Measurements from ENCODE around the gene STARD7. TPM values are rescaled to one million over a fixed set of nuclear protein-coding genes. Genes with fewer than 3 reads are reported as not detected.
"Not testable (repeated sequence)": the region's sequence is repeated elsewhere in the genome, so short reads cannot be mapped to it uniquely, and the experiment has no call there.

STARD7 gene
- total RNA-seq, 4 donors from 2014 or later: 116 to 149 (median 125) TPM

- ATAC-seq (ENCODE audit: low FRiP score): no peak
- no peak for DNase-seq (ENCODE audit: low spot score)
- no peak for TF ChIP-seq CTCF (IDR thresholded peaks at IDR 0.05)
These were observed 29.6 kb upstream of the STARD7 start for GRCh38 chr2:96238266-96238665.

GRCh38 chr2:96236882-96237281 is 28.3 kb upstream of the STARD7 start:
- no peak for TF ChIP-seq CTCF (IDR thresholded peaks at IDR 0.05)
- DNase-seq (ENCODE audit: low spot score): no peak
- no peak for ATAC-seq (ENCODE audit: low FRiP score)

DNA sequence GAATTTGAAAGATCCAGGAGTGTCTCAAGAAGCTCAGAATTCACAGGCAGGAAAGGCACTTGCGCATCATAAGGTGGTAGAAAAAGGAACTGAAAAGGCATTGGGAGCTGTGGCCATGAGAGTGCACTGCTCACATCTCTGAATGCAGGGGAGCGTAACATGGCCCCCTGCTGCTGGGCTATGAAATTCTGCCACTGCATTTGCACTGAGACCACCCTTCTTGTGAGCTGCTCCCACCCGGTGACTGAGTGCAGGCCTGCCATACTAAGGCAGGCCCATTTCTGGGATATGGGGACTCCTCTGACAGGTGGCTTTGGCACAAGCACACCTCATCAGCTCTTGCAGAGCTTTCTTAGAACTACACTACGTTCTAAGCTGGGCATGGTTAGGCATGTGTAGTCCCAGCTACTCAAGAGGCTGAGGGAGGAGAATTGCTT is 25.3 kb upstream of the STARD7 start:
- TF ChIP-seq CTCF (IDR thresholded peaks at IDR 0.05): no peak
- ATAC-seq (ENCODE audit: low FRiP score) (no peak), DNase-seq (ENCODE audit: low spot score) (no peak)

DNA sequence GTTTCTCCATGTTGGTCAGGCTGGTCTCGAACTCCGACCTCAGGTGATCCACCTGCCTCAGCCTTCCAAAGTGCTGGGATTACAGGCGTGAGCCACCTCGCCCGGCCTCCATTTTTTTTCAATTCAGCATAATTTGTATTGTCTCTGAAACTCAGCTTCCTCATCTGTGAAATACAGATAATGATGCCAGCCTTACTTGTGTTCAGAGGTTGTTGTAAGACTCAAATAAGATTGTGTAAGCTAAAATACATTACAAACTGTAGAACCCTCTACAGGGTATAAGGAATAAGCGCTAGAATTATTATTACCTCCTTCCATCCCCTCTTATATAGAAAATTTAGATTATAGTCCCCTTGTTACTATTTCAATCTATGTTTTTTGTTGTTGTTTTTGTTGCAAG is 24.8 kb upstream of the STARD7 start:
- no peak for ATAC-seq (ENCODE audit: low FRiP score)
- TF ChIP-seq CTCF (IDR thresholded peaks at IDR 0.05): no peak
- DNase-seq (ENCODE audit: low spot score): no peak

GRCh38 chr2:96231316-96231715 is 22.7 kb upstream of the STARD7 start:
- DNase-seq (ENCODE audit: low spot score) (no peak), ATAC-seq (ENCODE audit: low FRiP score) (no peak)
- TF ChIP-seq CTCF (IDR thresholded peaks at IDR 0.05): no peak

- DNase-seq (ENCODE audit: low spot score): no peak
- ATAC-seq (ENCODE audit: low FRiP score): no peak
- TF ChIP-seq CTCF (IDR thresholded peaks at IDR 0.05): no peak
These were observed 16.4 kb upstream of the STARD7 start for GRCh38 chr2:96225016-96225533.

- not testable (repeated sequence) for DNase-seq (ENCODE audit: low spot score); ATAC-seq (ENCODE audit: low FRiP score)
These were observed 12.5 kb upstream of the STARD7 start for GRCh38 chr2:96221106-96221505.

- DNase-seq (ENCODE audit: low spot score); ATAC-seq (ENCODE audit: low FRiP score): not testable (repeated sequence)
These were observed 11.3 kb upstream of the STARD7 start for GRCh38 chr2:96219959-96220358.

Measured in omental fat pad (tissue), 4 donors.